GM04504 (cell line): ENCODE data around the gene CLTCL1.
"Not testable (repeated sequence)": the region's sequence is repeated elsewhere in the genome, so short reads cannot be mapped to it uniquely, and the experiment has no call there.

Experiments used
- DNase-seq: peaks from one replicate; pipeline ENCODE4 v3.0.0-alpha.2; 2012; ENCODE audit warnings: low read depth

Gene CLTCL1

GRCh38 chr22:19216579-19216978 lies 74.9 kb downstream of the CLTCL1 start:
- no peak for DNase-seq

- DNase-seq, result no peak
Observed at GRCh38 chr22:19215360-19215759, 76.2 kb downstream of the CLTCL1 start.

GRCh38 chr22:19214078-19214473 lies 77.4 kb downstream of the CLTCL1 start:
- no peak for DNase-seq

- DNase-seq, result no peak
Observed at GRCh38 chr22:19213442-19214077, 78.0 kb downstream of the CLTCL1 start.

GRCh38 chr22:19213001-19213400 lies 78.5 kb downstream of the CLTCL1 start:
- DNase-seq, result no peak

GRCh38 chr22:19212302-19212870 lies 79.1 kb downstream of the CLTCL1 start:
- no peak for DNase-seq

- no peak for DNase-seq
Observed at GRCh38 chr22:19210188-19210587, 81.3 kb downstream of the CLTCL1 start.

- no peak for DNase-seq
Observed at GRCh38 chr22:19208287-19208847, 83.2 kb downstream of the CLTCL1 start.

GRCh38 chr22:19207884-19208283 lies 83.6 kb downstream of the CLTCL1 start:
- no peak for DNase-seq

GRCh38 chr22:19207401-19207808 lies 84.1 kb downstream of the CLTCL1 start:
- no peak for DNase-seq

GRCh38 chr22:19206287-19206686 lies 85.2 kb downstream of the CLTCL1 start:
- no peak for DNase-seq

- DNase-seq, result no peak
Observed at GRCh38 chr22:19204640-19205039, 86.9 kb downstream of the CLTCL1 start.

- no peak for DNase-seq
Observed at GRCh38 chr22:19203834-19204233, 87.7 kb downstream of the CLTCL1 start.

- not testable (repeated sequence) for DNase-seq
Observed at GRCh38 chr22:19202799-19203186, 88.7 kb downstream of the CLTCL1 start.

GRCh38 chr22:19201869-19202798 lies 89.4 kb downstream of the CLTCL1 start:
- no peak for DNase-seq

- no peak for DNase-seq
Observed at GRCh38 chr22:19201130-19201868, 90.2 kb downstream of the CLTCL1 start.

- no peak for DNase-seq
Observed at GRCh38 chr22:19199479-19199878, 92.0 kb downstream of the CLTCL1 start.

- DNase-seq, result no peak
Observed at GRCh38 chr22:19197997-19198865, 93.3 kb downstream of the CLTCL1 start.

- DNase-seq, result no peak
Observed at GRCh38 chr22:19196841-19197612, 94.5 kb downstream of the CLTCL1 start.
